OCI-LY3 (cell line): ENCODE results near the gene NPHP4.

Experiments
- CTCF ChIP-seq: fragments of 200-600, 300-600 bp; sonication (generic); IDR thresholded peaks from 2 replicates; pipeline ENCODE4 v1.5.1; 2014; ENCODE audit warnings: antibody characterized with exemption, low read length, low read depth
- EZH2phosphoT487 ChIP-seq: fragments of 200-600 bp; shearing (Covaris generic); IDR thresholded peaks from 2 replicates; pipeline ENCODE4 v1.6.1; 2018; ENCODE audit warnings: antibody characterized with exemption, mixed run types, low read depth

GRCh38 chr1:5935026-5935425 is 57.2 kb downstream of the NPHP4 start:
- TF ChIP-seq EZH2phosphoT487: no peak
- TF ChIP-seq CTCF: no peak
